Body of pancreas (tissue), 4 donors: ENCODE data around the gene CATSPERZ. TPM values are rescaled to one million over a fixed set of nuclear protein-coding genes. Genes with fewer than 3 reads are reported as not detected.

Source experiments
- ATAC-seq: fragments of 150-250 bp; one replicate; pipeline ENCODE4 v1.9.1; 2016
- DNase-seq, 4 donors: peaks; one replicate each; pipeline ENCODE4 v3.0.0-alpha.2; 2019
- H3K27ac ChIP-seq, 4 donors: fragments of 200-600 bp; sonication (generic); 1 replicate in 3 of 4; 2 replicates in 1 of 4; pipeline versions ENCODE4 v1.5.1 to v1.6.1; 2016 to 2019; ENCODE audit warnings: mild to moderate bottlenecking in 1 of 4, mixed read lengths in 1 of 4, moderate library complexity in 1 of 4
- H3K27me3 ChIP-seq, 2 donors: fragments of 200-600 bp; sonication (generic); one replicate each; pipeline ENCODE4 v1.6.0; 2016; ENCODE audit warnings: mild to moderate bottlenecking in 1 of 2
- H3K36me3 ChIP-seq, 2 donors: fragments of 200-600 bp; sonication (generic); replicated peaks in 1 of 2; 2 replicates each; pipeline ENCODE4 v1.5.1; 2016; ENCODE audit warnings: low read depth in 2 of 2; ENCODE audit not compliant: insufficient read depth in 1 of 2
- H3K4me1 ChIP-seq: fragments of 200-600 bp; sonication (generic); one replicate; pipeline ENCODE4 v1.6.0; 2016
- H3K4me3 ChIP-seq, 2 donors: fragments of 200-600 bp; sonication (generic); 1 replicate in 1 of 2; 2 replicates in 1 of 2; pipeline ENCODE4 v1.5.1; 2016 to 2019
- H3K9me3 ChIP-seq, 3 donors: fragments of 200-600 bp; sonication (generic); 1 replicate in 2 of 3; 2 replicates in 1 of 3; pipeline ENCODE4 v1.5.1; 2016
- POLR2A ChIP-seq, 3 donors: fragments of 450-650 bp; IDR thresholded peaks; one replicate each; pipeline ENCODE4 v1.6.1; 2016; ENCODE audit warnings: antibody characterized with exemption in 3 of 3, mild to moderate bottlenecking in 2 of 3
- WGBS, 2 donors: methylation state at CpG; one replicate each; pipeline ENCODE4 v1.1.5; 2017; 5-methylcytosine and 5-hydroxymethylcytosine counted together
- intact Hi-C: fragments of 100-400 bp; cut with DNase I; formaldehyde crosslinking; loops from one replicate; pipeline ENCODE4 v1.15.1; 2023
- total RNA-seq, 2 donors: library from RNA; depleted of rRNA; stranded (reverse); fragments of >200 nt; gene quantifications; one replicate each; pipeline ENCODE4 v1.1.0, GENCODE V29; 2016
- TF ChIP-seq, protein P1 (sequence below), 7 experiments: fragments of 450-650 bp in 4 of 7; fragments of 200-600 bp in 3 of 7; sonication (generic) in 3 of 7; IDR thresholded peaks; one replicate each; pipeline ENCODE4 v1.5.1; 2016 to 2019; ENCODE audit warnings: antibody characterized with exemption in 7 of 7

Gene CATSPERZ
- total RNA-seq, 2 donors from 2014 or later: 2.3 TPM; not detected in 1

DNA sequence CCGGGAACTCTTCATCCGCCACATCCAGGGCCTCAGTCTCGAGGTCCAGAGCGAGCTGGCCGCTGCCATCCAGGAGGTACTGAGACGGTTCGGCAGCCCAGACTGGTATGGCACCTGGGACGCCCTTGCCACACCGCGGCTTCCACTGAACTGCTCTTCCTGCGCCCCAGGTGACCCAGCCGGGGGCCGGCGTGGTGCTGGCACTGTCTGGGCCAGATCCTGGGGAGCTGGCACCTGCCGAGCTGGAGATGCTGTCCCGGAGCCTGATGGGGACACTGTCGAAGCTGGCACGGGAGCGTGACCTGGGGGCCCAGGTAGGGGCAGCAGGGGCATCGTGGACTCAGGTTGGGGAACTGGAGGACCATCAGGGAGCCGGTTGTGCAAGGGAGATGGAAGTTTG lies 41.3 kb downstream of the CATSPERZ start:
- Histone ChIP-seq H3K4me1 (peaks cover 11% of the 10 kb centered on the region), H3K27me3 (no peaks in the 10 kb centered on the region), H3K27ac (no peak overlapping the region), H3K4me3 (no peak overlapping the region), H3K9me3 (no peaks in the 10 kb centered on the region), H3K36me3 (no peaks in the 10 kb centered on the region)
- intact Hi-C loops: no loop called here
- TF ChIP-seq POLR2A (IDR thresholded peaks at IDR 0.05): no peak
- TF ChIP-seq, protein P1, sequence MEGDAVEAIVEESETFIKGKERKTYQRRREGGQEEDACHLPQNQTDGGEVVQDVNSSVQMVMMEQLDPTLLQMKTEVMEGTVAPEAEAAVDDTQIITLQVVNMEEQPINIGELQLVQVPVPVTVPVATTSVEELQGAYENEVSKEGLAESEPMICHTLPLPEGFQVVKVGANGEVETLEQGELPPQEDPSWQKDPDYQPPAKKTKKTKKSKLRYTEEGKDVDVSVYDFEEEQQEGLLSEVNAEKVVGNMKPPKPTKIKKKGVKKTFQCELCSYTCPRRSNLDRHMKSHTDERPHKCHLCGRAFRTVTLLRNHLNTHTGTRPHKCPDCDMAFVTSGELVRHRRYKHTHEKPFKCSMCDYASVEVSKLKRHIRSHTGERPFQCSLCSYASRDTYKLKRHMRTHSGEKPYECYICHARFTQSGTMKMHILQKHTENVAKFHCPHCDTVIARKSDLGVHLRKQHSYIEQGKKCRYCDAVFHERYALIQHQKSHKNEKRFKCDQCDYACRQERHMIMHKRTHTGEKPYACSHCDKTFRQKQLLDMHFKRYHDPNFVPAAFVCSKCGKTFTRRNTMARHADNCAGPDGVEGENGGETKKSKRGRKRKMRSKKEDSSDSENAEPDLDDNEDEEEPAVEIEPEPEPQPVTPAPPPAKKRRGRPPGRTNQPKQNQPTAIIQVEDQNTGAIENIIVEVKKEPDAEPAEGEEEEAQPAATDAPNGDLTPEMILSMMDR (IDR thresholded peaks at IDR 0.05): no peak
- DNase-seq (no peak), ATAC-seq (no peak)
- WGBS, 2 donors: 77 to 89% methylated on average over 12 to 21 of the region's 21 CpGs

DNA sequence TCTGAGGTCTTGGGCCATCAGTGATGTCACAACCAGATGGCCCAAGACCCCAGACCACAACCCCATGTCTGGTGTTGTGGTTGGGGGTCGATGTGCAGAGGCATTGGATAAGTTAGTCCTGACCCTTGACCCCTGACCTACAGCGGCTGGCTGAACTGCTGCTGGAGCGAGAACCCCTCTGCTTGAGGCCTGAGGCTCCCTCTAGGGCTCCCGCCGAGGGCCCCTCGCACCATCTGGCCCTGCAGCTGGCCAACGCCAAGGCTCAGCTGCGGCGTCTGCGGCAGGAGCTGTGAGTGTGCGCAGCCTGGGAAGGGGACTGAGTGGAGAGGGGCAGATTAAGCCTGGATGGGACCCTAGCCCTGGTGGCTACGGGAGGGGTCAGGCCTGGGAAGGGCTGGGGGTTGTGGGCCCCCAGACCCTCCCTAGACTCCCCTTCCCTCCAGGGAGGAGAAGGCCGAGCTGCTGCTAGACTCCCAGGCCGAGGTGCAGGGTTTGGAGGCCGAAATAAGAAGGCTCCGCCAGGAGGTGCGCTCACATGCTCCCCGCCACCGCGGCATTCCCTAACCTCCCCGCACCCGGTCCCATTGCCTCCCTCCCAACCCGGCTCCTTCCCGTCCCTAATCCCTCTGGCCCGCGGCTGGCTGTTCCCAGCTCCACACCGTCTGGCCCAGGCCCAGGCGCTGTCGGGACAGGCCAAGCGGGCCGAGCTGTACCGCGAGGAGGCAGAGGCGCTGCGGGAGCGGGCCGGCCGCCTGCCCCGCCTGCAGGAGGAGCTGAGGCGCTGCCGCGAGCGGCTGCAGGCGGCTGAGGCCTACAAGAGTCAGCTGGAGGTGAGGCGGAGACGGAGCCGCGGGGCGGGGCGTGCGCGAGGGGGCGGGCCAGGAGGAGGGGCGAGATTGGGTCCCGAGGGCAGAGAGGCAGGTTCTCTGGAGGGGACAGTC lies 42.0 kb downstream of the CATSPERZ start:
- TF ChIP-seq POLR2A (IDR thresholded peaks at IDR 0.05): peak; percentile 66 to 79 (median 76)
- TF ChIP-seq, protein P1 (IDR thresholded peaks at IDR 0.05): peak; percentile 49 to 87 (median 67)
- intact Hi-C loops: no loop called here
- no peak overlapping the region for H3K4me3 ChIP-seq
- no peaks in the 10 kb centered on the region for H3K36me3 ChIP-seq
- H3K27ac ChIP-seq: peak overlapping the region; percentile 44 to 84 (median 72)
- DNase-seq (peak; percentile 95 to 97 (median 96)), ATAC-seq (peak; percentile 96)
- peaks cover 11% of the 10 kb centered on the region for H3K4me1 ChIP-seq
- H3K27me3 ChIP-seq: no peaks in the 10 kb centered on the region
- no peaks in the 10 kb centered on the region for H3K9me3 ChIP-seq
- WGBS, 2 donors: 4 to 19% methylated on average over 27 to 50 of the region's 55 CpGs

DNA sequence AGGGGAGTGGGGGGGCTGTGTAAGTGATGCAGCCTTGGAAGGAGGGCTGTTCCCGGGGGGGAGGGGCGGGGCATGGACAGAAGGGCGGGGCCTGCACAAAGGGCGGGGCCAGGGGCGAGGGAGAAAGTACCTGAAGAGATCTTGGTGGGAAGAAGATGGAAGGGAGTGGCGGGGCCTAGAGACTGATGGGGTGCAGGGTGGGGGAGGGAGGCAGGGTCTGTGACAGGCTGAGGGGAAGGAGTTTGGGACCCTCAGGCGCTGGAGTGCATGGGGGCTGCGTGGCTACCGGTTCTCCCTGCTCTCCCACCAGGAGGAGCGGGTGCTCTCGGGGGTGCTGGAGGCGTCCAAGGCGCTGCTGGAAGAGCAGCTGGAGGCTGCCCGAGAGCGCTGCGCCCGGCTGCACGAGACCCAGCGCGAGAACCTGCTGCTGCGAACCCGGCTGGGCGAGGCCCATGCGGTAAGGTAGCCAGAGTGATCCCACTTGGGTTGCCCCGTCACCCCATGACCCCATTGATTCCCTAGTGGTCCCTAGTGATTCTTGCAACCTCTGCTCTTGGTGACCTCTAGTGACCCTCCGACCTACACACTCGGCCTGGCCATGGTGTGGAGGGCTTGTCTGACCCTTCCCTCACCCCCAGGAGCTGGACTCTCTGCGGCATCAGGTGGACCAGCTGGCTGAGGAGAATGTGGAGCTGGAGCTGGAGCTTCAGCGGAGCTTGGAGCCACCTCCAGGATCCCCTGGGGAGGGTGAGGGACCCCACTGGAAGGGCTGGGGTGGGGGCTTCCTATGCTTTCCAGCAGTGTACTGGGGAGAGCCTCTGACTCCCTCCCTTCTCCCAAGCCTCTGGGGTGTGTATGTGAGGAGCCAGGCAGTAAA lies 42.9 kb downstream of the CATSPERZ start:
- ATAC-seq (peak; percentile 64), DNase-seq (no peak)
- Histone ChIP-seq H3K4me3 (no peak overlapping the region), H3K27me3 (no peaks in the 10 kb centered on the region), H3K9me3 (no peaks in the 10 kb centered on the region), H3K27ac (peak overlapping the region in 3 of 4 donors; percentile 60 to 84 (median 83)), H3K36me3 (no peaks in the 10 kb centered on the region), H3K4me1 (peaks cover 11% of the 10 kb centered on the region)
- intact Hi-C loops: no loop called here
- 28 to 66% methylated on average over 8 to 27 of the region's 29 CpGs for WGBS, 2 donors
- TF ChIP-seq, protein P1 (IDR thresholded peaks at IDR 0.05): no peak
- TF ChIP-seq POLR2A (IDR thresholded peaks at IDR 0.05): no peak

DNA sequence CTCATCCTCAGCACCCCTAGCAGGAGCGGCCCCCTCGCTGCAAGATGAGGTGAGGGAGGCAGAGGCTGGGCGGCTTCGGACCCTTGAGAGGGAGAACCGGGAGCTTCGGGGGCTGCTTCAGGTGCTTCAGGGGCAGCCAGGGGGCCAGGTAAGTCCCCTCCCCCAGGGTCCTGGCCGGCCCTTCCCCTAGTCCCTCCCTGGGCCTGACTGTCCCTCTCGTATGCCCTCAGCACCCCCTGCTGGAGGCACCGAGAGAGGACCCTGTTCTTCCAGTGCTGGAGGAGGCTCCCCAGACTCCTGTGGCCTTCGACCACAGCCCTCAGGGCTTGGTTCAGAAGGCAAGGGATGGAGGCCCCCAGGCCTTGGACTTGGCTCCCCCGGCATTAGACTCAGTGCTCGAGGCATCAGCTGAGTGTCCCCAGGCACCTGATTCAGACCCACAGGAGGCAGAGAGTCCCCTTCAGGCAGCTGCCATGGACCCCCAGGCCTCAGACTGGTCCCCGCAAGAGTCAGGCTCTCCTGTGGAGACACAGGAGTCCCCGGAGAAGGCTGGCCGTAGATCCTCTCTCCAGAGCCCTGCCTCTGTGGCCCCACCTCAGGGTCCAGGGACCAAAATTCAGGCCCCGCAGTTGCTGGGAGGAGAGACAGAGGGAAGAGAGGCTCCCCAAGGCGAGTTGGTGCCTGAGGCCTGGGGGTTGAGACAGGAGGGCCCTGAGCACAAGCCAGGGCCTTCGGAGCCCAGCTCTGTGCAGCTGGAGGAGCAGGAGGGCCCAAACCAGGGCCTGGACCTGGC lies 43.8 kb downstream of the CATSPERZ start:
- Histone ChIP-seq H3K4me1 (peaks cover 11% of the 10 kb centered on the region), H3K27me3 (no peaks in the 10 kb centered on the region), H3K36me3 (no peaks in the 10 kb centered on the region), H3K4me3 (no peak overlapping the region), H3K9me3 (no peaks in the 10 kb centered on the region), H3K27ac (no peak overlapping the region)
- WGBS, 2 donors: 74 to 84% methylated on average over 7 to 18 of the region's 18 CpGs
- DNase-seq (peak in 2 of 4 donors; percentile 24 to 35), ATAC-seq (no peak)
- no peak for TF ChIP-seq POLR2A (IDR thresholded peaks at IDR 0.05)
- TF ChIP-seq, protein P1 (IDR thresholded peaks at IDR 0.05): peak in 2 of 7 experiments; percentile 11 to 13
- intact Hi-C loops: no loop called here
